Endothelial cell of umbilical vein (primary cell): ENCODE data around the gene NSD1. TPM values are rescaled to one million over a fixed set of nuclear protein-coding genes. Genes with fewer than 3 reads are reported as not detected.

Experiments
- BruUV-seq: library from RNA; stranded (reverse); fragments of 400-500 nt; replicated peaks from 2 replicates; lab custom pipeline; 2021; lab: Mats Ljungman, UMichigan
- CTCF ChIA-PET: fragments of 300-600, 350-600 bp; sonication (Branson Sonifier 250); formaldehyde crosslinking; loops from one replicate; lab custom pipeline; 2021; ENCODE audit warnings: antibody characterized with exemption, inconsistent platforms; lab: Charles Lee
- POLR2A ChIA-PET: fragments of 300-600, 350-600 bp; sonication (Branson Sonifier 250); formaldehyde crosslinking; loops from one replicate; lab custom pipeline; 2021; ENCODE audit warnings: antibody characterized with exemption, inconsistent platforms; lab: Charles Lee
- DNase-seq: peaks from one replicate; pipeline ENCODE4 v3.0.0-alpha.2; 2011; ENCODE audit warnings: low read depth, low spot score
- FAIRE-seq: peaks from 2 replicates; lab custom pipeline; 2011; peaks lifted over from hg19 to GRCh38; lab: Jason Lieb, UNC
- H2AFZ ChIP-seq: 2 replicates; pipeline ENCODE4 v1.6.0; 2012; ENCODE audit warnings: low read depth, low read length, control low read depth, inconsistent platforms
- H3K27ac ChIP-seq: 2 replicates; pipeline ENCODE4 v1.5.1; 2011; ENCODE audit warnings: low read depth, mild to moderate bottlenecking, control low read depth, low read length, moderate library complexity; ENCODE audit not compliant: insufficient read depth
- H3K27me3 ChIP-seq, 2 experiments: 2 replicates each; pipeline versions ENCODE4 v1.6.0 to v1.6.1; 2011; ENCODE audit warnings: low read length in 2 of 2, mixed read lengths in 1 of 2; ENCODE audit not compliant: control insufficient read depth in 2 of 2, insufficient read depth in 2 of 2
- H3K36me3 ChIP-seq, 2 experiments: 2 replicates in 1 of 2; 3 replicates in 1 of 2; pipeline ENCODE4 v1.5.1; 2011; ENCODE audit warnings: low read length in 2 of 2, mild to moderate bottlenecking in 1 of 2, moderate library complexity in 1 of 2; ENCODE audit not compliant: control insufficient read depth in 2 of 2, insufficient read depth in 2 of 2; ENCODE audit errors: extremely low read depth in 1 of 2
- H3K4me1 ChIP-seq: 3 replicates; pipeline ENCODE4 v1.5.1; 2011; ENCODE audit warnings: mild to moderate bottlenecking, low read length; ENCODE audit not compliant: control insufficient read depth, insufficient read depth; ENCODE audit errors: extremely low read depth
- H3K4me2 ChIP-seq: 2 replicates; pipeline ENCODE4 v1.6.1; 2011; ENCODE audit warnings: low read length, control low read depth, mixed read lengths; ENCODE audit not compliant: insufficient read depth
- H3K4me3 ChIP-seq, 3 experiments: fragments of 200-600 bp in 1 of 3; sonication (generic), shearing (Covaris generic) in 1 of 3; replicated peaks in 1 of 3; 2 replicates each; pipeline ENCODE4 v1.5.1; 2011 to 2016; ENCODE audit warnings: control low read depth in 3 of 3, low read length in 3 of 3, mild to moderate bottlenecking in 2 of 3, inconsistent platforms in 1 of 3, low read depth in 1 of 3, moderate library complexity in 1 of 3; ENCODE audit not compliant: insufficient read depth in 1 of 3
- H3K79me2 ChIP-seq: 2 replicates; pipeline ENCODE4 v1.6.0; 2012; ENCODE audit warnings: low read length, inconsistent platforms; ENCODE audit not compliant: control insufficient read depth, insufficient read depth
- H3K9ac ChIP-seq: replicated peaks from 2 replicates; pipeline ENCODE3; 2011; ENCODE audit warnings: low read length, control low read depth; ENCODE audit not compliant: insufficient read depth; ENCODE audit errors: extremely low read depth
- H3K9me1 ChIP-seq: replicated peaks from 3 replicates; pipeline ENCODE4 v1.6.0; 2011; ENCODE audit warnings: mild to moderate bottlenecking, low read length; ENCODE audit not compliant: control insufficient read depth, insufficient read depth; ENCODE audit errors: extremely low read depth
- H3K9me3 ChIP-seq: replicated peaks from 2 replicates; pipeline ENCODE4 v1.5.1; 2012; ENCODE audit warnings: low read length, inconsistent platforms; ENCODE audit not compliant: control insufficient read depth, insufficient read depth
- H4K20me1 ChIP-seq: replicated peaks from 2 replicates; pipeline ENCODE3; 2011; ENCODE audit warnings: mild to moderate bottlenecking, low read length; ENCODE audit not compliant: control insufficient read depth, insufficient read depth; ENCODE audit errors: extremely low read depth
- GATA2 ChIP-seq: IDR thresholded peaks from 2 replicates; pipeline ENCODE4 v1.7.0; 2011; ENCODE audit warnings: low read depth, mild to moderate bottlenecking, moderate library complexity, mixed read lengths, low read length; ENCODE audit not compliant: insufficient read length, insufficient read depth
- MYC ChIP-seq: IDR thresholded peaks from one replicate; pipeline ENCODE4 v1.6.1; 2011; ENCODE audit warnings: mild to moderate bottlenecking, low read depth, low read length
- POLR2A ChIP-seq: IDR thresholded peaks from 2 replicates; pipeline ENCODE4 v1.6.1; 2012; ENCODE audit warnings: low read depth, mild to moderate bottlenecking, control low read depth, low read length
- POLR2AphosphoS5 ChIP-seq: IDR thresholded peaks from 2 replicates; pipeline ENCODE4 v1.6.1; 2012; ENCODE audit warnings: low read depth, mild to moderate bottlenecking, control low read depth, low read length, moderate library complexity; ENCODE audit not compliant: insufficient read depth
- dilution Hi-C: fragments of 300-500 bp; cut with MboI; formaldehyde crosslinking; loops from one replicate; pipeline ENCODE4 v1.15.0; 2019; ENCODE audit warnings: low sequenced_read_pairs; ENCODE audit not compliant: extremely low pct_ligation_motif_present
- intact Hi-C: fragments of 100-400 bp; cut with micrococcal nuclease; formaldehyde crosslinking; loops from one replicate; pipeline ENCODE4 v1.10.0; 2022
- polyA plus RNA-seq, 4 experiments: library from polyadenylated mRNA; depleted of rRNA in 3 of 4; stranded (reverse) in 3 of 4; unstranded in 1 of 4; fragments of >200 nt; gene quantifications; 2 replicates each; pipeline versions ENCODE4 v1.2.1 to v1.2.3, GENCODE V29; 2011 to 2012; ENCODE audit warnings: missing spikeins in 1 of 4
- total RNA-seq: library from RNA; stranded (reverse); gene quantifications from 2 replicates; pipeline ENCODE4 v1.2.3, GENCODE V29; 2021
- TF ChIP-seq, protein P1 (sequence below): IDR thresholded peaks from 2 replicates; pipeline ENCODE4 v1.6.1; 2011; ENCODE audit not compliant: insufficient read depth, insufficient read length

Gene NSD1
- total and polyA plus RNA-seq, 2 donors (not counting 3 experiments of a cell fraction or from before 2014, with no cell fraction given), result 14.4 to 90.4 TPM

DNA sequence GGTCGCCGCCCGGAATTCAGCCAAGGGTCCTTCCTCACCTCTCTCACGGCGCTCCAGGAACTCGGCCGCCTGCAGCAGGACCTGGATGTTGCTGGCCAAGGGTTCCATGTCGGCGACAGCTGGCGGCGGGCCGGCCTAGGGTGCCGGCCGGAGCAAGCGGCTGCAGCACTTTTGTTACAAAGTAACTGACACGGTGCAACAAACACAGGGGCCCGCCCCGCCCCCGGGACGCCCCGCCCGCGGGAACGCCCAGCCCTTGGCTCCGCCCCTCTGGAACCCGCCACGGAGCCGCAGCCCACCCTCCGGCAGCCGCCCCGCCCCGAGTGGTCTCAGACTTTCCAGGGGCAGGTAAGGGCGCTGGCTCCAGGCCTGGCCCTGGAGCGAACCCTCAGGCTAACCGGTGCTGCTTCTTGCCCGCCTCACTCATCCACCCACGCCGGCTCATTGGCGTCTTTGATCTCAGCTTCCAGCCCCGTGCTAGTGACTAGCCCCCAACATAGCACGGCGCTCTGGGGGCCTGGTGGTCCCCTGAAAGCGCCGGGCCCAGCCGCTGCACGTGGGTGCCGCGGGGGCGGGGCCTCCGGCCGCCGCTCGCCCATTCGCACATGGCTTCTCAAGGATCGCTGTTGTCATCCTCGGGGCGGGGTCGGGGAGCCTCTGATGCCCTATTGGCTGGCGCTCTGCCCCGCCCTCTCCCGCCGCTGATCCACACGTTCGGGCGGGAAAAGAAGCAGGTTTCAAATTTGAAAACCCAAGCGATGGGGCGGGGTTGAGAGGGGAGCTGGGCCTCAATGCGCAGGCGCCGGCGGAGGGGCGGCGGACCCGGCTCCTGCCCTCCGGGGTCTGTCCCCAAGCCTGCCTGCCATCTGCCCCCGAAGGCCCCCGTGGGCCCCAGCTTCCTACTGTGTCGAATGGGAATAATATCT is 178.4 kb downstream of the NSD1 start, which contains the start of gene MXD3:
Gene MXD3 (minus strand): TSS at position 176 of the 926 bp plus-strand sequence. CDS start 68 bp downstream, at position 108.
- dilution Hi-C loops, result no loop called here
- H3K9me3 ChIP-seq, result no peaks in the 10 kb centered on the region
- POLR2A ChIA-PET, result no interaction called here
- H3K4me1 ChIP-seq, result peaks cover 22% of the 10 kb centered on the region
- intact Hi-C loops, result loop anchor here (1.0 to 5.0 kb wide), 5 partner anchors 9 to 660 kb away; partner anchors contain the start of genes LMAN2, PRELID1 and RAB24
- H3K27me3 ChIP-seq, result no peaks in the 10 kb centered on the region
- peak within 1 kb of the TSS; percentile 73 for H3K9ac ChIP-seq
- H2AFZ ChIP-seq, result peak within 1 kb of the TSS; percentile 85
- H3K36me3 ChIP-seq, result peaks cover 0 to 6% of the 10 kb centered on the region in 2 experiments
- peak within 1 kb of the TSS; percentile 76 for H3K4me2 ChIP-seq
- CTCF ChIA-PET, result interaction anchor here (1.0 to 1.9 kb wide), 5 partner anchors 16 to 198 kb away, joined by 4 to 9 read pairs (median 5); no protein-coding TSS in a partner anchor
- peak within 1 kb of the TSS; percentile 78 for H3K27ac ChIP-seq
- H4K20me1 ChIP-seq, result no peaks in the 10 kb centered on the region
- H3K9me1 ChIP-seq, result no peaks in the 10 kb centered on the region
- BruUV-seq, result no TSS peak
- FAIRE-seq, result peak; percentile 96
- peak within 1 kb of the TSS; percentile 49 to 64 (median 58) for H3K4me3 ChIP-seq
- peaks cover 10% of the 10 kb centered on the region for H3K79me2 ChIP-seq
- TF ChIP-seq POLR2AphosphoS5 (peak; percentile 10), POLR2A (peak; percentile 63), GATA2 (no peak), MYC (no peak)
- TF ChIP-seq, protein P1, sequence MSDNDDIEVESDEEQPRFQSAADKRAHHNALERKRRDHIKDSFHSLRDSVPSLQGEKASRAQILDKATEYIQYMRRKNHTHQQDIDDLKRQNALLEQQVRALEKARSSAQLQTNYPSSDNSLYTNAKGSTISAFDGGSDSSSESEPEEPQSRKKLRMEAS, result peak; percentile 94
- peak; percentile 92 for DNase-seq
